ENCODE data around the gene MALRD1. TPM values are rescaled to one million over a fixed set of nuclear protein-coding genes. Genes with fewer than 3 reads are reported as not detected.

MALRD1 gene
- total and polyA plus RNA-seq, 2 of the 8 experiments (the other 6 are each of a cell fraction or from before 2014, with no cell fraction given) = 0.32 to 0.35 TPM

- TF ChIP-seq PHF8 (conservative IDR thresholded peaks at IDR 0.05; ENCODE audit: low read depth, low read length) (no peak), JUN (IDR thresholded peaks at IDR 0.05; ENCODE audit: low read depth, low read length) (no peak), RFX5 (IDR thresholded peaks at IDR 0.05; ENCODE audit: borderline replicate concordance, low read depth, low read length) (no peak), EP300 (IDR thresholded peaks at IDR 0.05; ENCODE audit: borderline replicate concordance in 1 of 2, low read depth in 2 of 2, low read length in 2 of 2) (no peak)
These were observed 377.4 kb downstream of the MALRD1 start (continued) for GRCh38 chr10:19426034-19426433.
